ENCODE results near the gene BTN2A1.

Gene BTN2A1

DNA sequence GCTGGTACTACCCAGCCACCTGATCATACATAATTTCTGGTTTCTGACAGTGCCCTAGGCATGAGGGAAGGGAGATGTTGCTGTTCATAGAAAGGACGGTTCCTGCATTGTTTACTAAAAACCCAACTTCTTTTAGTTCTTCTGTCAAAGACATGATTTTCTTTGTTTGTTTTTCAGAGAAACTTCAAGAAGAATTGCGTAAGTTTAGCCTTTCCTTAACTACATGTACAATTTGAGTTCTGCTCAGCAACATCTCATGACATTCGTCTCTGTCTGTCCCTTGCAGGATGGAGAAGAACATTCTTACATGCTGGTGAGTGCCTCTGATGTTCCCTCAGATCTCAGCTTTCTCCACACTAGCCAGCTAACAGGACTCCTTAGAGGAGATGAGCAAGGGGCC, 8.0 kb downstream of the BTN2A1 start:
- FAIRE-seq (no peak), DNase-seq (ENCODE audit: low spot score) (no peak)

DNA sequence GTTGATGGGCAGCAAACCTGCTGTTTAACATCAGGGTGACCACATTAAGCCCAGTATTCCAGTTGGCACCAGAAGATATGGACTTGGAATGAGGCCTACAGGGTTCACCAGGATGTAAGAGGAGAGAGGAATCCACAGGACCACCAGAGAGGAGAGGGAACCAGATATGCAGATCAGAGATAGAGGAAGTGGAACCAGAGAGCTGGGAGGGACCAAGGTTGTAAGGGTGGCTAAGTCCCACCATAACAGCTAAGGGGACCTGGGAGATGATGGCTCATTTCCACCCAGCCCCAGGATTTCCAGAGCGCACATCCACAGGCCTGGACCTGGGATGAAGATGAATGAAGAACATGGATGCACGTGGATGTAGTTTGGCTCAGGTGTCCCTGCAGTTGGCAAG, 11.1 kb downstream of the BTN2A1 start:
- DNase-seq (ENCODE audit: low spot score) (no peak), FAIRE-seq (no peak)

DNA sequence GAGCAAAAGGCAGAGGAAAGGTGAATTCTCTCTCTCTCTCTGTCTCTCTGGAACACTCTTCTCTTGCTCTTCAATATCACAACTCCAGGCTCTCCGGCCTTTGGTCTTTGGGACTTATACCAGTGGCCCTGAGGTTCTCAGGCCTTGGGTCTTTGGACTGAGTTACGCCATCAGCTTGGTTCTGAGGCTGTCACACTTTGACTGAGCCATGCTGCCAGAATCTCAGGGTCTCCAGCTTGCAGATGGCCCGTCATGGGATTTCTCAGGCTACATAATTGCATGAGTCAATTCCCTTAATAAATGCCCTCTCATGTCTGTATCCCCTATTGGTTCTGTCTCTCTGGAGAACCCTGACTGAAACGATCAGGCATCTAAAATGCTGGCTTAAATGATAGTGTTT, 12.9 kb downstream of the BTN2A1 start:
- no peak for DNase-seq (ENCODE audit: low spot score)
- no peak for FAIRE-seq

DNA sequence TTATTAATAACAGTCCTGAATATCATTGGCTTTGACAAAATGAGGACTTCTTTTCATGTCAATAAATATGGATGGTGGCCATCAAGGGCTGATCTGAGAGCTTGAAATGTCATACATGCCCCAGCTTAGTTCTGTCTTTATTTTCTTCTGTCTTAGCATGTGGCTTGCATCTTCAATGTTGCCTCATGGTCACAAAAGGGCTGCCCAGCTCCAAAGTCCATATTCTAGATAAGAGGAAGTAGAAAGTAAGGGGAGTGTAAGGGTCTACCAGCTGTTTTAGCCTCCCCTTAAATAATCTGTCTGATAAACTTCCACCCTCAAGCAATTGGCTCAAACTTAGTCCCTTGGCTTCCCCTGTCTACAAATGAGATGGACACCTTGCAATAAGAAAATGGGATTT, 14.2 kb downstream of the BTN2A1 start:
- DNase-seq (ENCODE audit: low spot score), result no peak
- no peak for FAIRE-seq

DNA sequence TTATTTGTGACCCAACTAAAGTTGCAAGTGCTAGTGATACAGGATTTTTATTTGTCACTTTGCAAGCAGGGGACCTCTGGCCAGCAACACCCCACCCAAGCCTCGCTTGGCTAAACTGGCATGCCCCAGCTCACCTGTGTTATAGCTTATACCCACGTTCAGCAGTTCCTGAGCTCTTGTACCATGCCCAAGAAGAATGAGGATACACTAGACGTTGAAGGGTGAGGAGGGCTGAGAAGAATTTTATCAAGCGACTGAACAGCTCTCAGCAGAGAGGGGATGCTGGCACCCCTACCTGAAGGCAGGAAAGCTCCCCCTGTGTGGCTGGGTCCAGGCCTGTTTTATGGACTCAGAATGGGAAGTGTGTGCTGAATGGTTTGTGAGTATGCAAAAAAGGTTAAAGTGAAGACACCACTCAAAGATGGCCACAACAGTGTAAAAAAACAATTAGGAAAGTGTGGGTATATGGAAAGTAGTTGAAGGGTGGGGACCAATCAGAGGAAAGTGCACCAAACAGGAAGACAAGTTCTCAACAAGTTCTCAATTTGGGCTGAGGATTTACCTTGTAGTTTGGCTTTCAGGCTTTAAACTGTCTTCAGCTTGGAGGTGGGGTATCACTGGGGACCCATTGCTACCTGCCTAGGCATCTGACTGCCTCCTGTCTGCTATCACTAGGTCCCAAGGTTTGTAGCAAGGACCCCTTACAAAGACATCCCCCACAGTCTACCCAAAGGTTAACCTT, 15.0 kb downstream of the BTN2A1 start:
- FAIRE-seq, result no peak

DNA sequence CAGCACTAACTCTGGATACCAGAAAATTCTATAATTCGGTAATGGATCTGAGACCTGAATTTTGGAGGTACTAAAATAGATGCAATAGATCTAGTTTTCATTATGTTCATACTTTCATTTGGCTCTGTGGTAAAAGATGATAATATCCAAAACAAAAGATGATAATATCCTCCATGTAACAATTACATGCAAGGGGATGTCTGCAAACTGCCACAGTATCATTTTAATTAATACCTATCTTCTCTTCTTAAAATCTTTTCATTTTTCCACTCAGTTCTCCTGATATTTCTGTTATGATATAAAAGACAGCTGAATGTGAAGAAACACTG, 15.6 kb downstream of the BTN2A1 start:
- no peak for DNase-seq (ENCODE audit: low spot score)
- FAIRE-seq, result no peak

More for the DNA sequence above, 15.0 kb downstream of the BTN2A1 start:
- no peak for DNase-seq (ENCODE audit: low spot score)

DNA sequence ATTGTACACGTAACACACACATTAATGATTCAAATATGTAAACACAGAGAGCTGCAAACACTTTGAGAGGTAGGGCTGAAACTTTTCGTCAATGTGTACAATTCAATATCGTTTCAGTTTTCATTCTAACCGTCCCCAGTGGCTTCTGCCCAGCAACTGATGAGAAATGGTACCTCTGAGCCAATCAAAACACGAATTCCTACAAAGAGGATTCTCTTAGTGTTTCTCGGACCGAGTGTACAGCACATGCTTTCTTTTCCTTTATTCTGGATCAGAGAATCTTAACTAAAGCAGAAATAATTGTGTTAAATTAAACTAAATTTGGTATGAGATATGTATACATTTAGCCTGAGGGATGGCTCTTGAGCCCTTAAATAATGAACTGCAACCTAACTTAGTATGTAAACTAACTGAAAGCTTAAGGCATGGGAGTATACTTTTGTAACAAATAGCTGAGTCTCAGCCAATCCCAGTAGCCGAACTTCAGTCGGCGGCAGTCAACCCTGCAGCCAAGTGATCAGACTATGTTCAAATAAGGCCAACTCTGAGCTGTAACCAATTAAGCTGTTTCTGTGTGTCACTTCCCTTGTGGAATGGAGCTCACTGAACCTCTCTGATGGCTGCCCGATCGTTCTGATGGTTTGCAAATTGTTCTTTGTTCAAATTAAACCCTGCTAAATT, 16.1 kb downstream of the BTN2A1 start:
- DNase-seq (ENCODE audit: low spot score), result peak; percentile 83
- FAIRE-seq, result no peak

DNA sequence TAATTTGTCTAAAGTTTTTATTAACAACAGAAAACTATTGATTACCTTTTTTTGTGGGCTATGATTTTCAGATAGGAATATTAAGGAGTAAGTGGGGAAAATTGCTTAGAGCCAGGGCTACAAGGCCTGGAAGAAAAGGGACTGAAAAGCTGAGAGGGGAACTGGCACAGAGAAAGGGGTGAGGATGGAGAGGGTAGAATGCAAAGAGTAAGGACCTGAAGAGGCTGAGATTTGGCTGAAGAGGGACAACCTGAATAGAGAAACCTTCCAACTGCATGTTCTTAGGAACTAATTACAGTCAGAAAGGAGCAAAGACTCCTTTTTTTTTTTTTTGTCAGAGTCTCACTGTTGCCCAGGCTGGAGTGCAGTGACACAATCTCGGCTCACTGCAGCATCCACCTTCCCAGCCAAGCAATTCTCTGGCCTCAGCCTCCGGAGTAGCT, 16.7 kb downstream of the BTN2A1 start:
- FAIRE-seq (no peak), DNase-seq (ENCODE audit: low spot score) (no peak)

DNA sequence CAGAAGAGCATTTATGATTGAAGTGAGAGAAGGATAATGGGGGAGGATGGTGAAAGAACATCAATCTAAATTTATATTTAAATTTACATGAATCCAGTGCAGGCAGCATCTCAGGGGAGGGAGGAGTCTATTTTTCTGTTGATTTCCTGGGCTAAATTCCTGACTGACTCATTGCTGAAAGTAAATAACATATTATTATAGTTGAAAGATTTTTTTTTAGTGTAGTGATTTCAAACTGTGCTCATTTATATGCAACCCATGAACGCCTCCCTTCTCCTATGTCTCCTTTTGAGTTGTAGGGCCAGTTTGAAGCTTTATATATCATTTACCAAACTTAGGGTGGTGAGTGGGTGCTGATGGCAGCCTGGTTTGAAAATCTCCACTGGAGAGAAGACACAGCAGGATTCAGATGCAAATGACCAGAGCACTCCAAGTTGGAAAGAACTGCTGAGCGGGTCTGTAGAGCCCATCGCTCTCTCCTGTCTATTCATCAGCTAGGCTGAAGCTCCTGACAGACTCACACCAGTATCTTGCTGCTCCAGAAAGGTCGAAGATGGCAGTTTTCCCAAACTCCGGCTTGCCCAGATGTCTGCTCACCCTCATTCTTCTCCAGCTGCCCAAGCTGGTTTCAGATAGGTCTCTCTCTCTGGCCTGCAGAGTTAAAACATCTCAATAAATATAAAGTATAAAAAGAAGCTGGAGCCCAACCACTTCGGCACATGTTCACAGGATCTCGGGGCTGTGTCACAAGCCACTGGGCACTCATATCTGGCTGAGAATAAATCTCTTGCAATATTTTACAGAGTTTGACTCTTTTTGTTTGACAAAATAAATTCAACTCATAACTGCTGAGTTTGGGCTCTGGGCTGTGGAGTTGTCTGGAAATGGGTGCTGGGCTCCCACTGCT, 18.3 kb downstream of the BTN2A1 start:
- no peak for FAIRE-seq
- DNase-seq (ENCODE audit: low spot score), result no peak

DNA sequence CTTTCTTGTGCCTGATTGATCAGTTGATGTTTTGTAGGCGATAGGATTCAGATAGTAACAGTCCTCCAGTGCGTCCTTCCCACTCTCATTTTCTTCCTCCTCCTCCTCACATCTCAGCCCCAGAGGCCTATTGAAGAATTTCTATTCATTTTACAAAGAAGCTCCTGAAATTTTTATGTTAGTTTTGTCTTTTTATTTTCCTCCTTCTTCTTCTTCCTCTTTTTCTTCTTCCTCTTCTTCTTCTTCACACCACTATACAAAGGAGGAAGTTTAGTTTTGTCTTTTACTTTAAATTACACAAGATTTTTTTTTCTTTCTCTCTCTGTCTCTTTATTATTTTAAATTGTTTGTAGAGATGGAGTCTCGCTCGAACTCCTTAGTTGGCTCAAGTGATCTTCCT, 19.1 kb downstream of the BTN2A1 start:
- FAIRE-seq, result no peak

DNA sequence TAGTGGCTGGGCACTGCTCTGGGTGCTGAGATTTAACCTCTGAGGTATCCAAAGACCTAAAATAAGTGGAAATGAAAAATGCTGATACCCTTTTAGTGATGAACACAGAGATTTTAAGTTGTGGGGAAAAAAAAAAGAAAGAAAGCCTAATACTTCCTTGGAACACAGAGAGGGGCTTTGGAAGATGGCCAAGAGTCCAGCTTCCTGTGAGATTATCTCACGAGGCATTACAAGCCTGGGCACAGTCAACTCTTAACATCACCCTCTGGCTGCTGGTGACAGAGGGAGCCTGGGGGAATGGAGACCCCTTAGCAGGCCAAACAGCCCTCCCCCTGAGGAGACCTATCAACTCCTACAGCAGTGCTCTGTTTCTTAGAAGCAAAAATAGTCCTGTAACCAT, 19.7 kb downstream of the BTN2A1 start:
- FAIRE-seq (no peak), DNase-seq (ENCODE audit: low spot score) (no peak)

More for the DNA sequence above, 19.1 kb downstream of the BTN2A1 start:
- DNase-seq (ENCODE audit: low spot score), result no peak

DNA sequence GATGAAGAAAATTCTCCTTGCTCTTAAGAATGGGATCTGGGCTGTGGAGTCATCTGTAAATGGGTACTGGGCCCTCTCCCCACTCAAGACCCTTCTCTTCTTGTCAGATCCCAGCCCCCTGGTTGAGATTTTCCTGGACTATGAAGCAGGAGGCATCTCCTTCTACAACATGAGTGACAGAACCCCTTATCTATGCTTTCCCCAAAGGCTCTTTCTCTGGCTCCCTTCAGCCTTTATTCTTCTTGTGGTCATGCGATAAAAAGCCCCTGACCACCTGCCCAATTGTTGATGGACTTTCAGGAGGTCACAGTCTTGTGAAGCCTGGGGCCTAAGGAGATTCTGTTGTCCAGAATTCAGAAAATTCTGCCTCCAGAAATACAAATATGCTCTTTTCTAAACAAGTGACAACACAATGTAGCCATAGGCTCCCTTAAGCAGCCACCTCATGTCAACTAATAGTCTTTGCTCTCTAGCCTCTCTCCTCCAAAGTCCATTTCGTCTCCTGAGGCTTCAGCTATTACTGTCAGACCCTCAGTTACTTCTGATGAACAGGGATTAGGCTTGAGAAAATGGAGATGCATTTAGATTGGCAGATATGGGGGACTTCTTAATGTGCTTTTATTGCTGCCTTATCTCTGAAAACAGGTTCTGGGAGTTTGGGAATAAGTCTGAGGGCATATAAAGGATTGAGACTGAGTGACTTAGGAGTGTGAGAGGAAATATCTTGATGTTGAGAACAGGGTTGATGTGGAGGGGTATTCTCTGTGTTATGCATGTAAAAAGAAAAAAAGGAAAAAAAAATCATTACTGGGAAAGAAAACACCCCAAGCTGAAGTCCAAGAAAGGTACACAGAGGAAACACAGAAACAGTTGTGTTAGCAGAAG, 20.6 kb downstream of the BTN2A1 start:
- FAIRE-seq (no peak), DNase-seq (ENCODE audit: low spot score) (no peak)

DNA sequence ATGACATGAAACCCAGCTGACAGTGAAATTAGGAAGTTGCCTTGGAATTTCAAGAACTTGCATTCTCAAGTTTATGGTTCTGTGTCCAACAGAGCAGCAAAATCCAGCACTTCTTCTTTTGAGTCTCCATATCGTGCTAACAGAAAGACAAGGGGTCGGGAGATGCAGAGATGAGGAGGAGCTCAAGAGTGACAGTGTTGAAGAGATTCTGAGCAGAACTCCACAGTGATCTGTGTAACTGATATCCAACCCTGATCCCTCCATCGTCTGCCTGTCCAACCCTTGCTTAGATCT, 21.2 kb downstream of the BTN2A1 start:
- FAIRE-seq (no peak), DNase-seq (ENCODE audit: low spot score) (no peak)

DNA sequence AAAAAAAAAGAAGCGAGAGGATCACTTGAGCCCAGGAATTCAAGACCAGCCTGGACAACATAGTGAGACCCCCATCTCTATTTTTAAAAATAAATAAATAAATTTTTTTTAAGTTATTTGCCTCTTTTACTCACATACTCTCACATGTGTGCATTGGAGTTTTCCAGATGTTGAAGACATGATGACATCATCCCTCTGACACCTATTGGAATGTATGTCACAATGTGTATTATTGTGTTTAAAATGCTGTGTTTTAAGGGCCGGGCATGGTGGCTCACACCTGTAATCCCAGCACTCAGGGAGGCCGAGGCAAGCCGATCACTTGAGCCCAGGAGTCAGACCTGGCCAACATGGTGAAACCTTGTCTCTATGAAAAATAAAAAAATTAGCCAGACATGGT, 24.6 kb downstream of the BTN2A1 start:
- FAIRE-seq, result no peak
- DNase-seq (ENCODE audit: low spot score), result no peak

DNA sequence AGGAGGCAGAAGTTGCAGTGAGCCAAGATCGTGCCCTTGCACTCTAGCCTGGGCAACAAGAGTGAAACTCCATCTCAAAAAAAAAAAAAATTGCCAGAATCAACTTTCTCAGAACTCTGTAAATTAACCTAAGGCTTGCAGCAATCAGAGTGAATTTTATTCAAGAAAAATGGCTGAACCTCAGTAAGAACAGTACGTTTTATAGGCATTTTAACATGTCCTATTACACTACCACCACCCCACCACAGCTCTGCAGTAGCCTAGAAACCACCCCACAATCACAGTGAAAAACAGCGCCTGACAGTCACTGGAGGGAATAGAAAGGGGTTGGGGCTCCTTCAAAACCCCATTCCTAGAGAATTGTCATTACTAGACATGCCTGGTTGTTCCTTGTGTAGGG, 26.0 kb downstream of the BTN2A1 start:
- FAIRE-seq (no peak), DNase-seq (ENCODE audit: low spot score) (no peak)

DNA sequence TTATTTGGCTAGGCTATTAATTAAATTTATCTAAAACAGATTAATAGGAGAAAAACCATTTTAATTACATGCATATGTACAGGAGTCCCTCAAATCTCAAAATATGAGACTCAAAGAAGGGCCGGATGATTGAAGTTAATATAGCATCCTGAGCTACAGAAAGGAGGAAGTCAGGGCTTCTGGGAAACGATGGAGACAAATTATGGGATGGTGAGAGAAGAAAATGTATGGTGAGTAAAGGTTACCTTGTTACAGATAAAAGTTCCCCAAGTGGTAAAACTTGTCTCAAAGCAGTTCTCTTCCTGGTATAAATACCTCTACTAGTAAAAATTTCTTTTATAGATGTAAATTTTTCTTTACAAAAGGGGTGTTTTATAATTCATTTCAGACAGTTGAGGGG, 26.4 kb downstream of the BTN2A1 start:
- FAIRE-seq (no peak), DNase-seq (ENCODE audit: low spot score) (no peak)

DNA sequence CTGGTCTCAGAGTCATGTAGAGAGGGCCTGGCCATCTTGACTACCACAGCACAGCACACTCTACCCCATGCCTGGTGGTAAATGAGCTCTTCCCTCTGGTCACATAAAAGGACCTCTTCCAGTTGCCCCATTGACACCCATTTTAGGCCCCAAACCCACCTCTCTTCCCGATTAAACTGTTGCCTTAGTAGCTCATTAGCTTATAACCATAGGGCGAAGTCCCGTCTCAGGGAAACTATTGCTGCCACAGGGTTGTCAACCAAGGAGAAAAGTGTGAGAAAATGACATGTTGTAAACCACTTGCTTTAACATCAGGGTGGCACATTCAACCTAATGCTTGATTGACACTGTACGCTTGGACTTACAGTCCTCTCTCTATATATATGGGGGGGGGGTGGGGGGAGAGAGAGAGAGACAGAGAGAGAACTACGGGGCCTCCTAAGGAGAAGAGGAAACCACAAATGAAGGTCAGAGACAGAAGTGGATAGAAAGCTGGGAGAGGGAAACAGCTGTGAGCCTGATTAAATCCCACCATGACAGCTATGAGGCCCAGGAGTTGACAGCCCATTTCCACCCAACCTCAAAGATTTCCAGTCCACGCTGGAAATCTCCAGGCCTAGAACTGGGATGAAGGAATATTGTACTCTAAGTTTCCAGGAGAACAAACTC, 27.5 kb downstream of the BTN2A1 start:
- FAIRE-seq (no peak), DNase-seq (ENCODE audit: low spot score) (no peak)

DNA sequence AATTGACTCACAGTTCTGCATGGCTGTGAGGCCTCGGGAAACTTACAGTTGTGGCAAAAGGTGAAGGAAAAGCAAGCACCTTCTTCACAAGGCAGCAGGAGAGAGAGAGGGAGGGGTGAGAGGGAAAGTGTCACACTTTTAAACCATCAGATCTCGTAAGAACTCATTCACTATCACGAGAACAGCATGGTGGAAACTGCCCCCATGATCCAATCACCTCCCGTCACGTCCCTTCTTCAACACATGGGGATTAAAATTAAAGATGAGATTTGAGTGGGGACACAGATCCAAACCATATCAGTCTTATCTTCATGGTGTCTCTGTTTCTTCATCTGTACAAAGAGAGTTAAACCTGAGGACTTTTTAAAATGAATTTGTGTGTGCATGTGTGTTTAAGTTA, 28.6 kb downstream of the BTN2A1 start:
- FAIRE-seq (no peak), DNase-seq (ENCODE audit: low spot score) (no peak)

DNA sequence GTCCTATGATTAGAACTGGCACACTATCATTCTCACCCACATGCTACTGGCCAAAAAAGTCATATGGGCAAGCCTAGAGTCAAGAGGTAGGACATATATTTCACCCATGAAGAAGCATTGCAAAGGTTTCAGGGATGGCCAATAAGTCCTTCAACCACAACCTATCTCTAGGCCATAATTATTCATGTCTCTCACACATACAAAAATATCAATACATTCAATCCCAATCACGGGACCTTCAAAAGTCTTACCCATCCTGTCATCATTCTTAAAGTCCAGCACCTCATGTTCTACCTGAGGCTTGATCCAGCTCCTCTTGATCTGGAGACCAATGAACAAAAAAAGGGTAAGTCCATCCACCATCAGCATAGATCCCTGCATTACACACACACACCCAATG, 29.7 kb downstream of the BTN2A1 start:
- FAIRE-seq, result no peak

DNA sequence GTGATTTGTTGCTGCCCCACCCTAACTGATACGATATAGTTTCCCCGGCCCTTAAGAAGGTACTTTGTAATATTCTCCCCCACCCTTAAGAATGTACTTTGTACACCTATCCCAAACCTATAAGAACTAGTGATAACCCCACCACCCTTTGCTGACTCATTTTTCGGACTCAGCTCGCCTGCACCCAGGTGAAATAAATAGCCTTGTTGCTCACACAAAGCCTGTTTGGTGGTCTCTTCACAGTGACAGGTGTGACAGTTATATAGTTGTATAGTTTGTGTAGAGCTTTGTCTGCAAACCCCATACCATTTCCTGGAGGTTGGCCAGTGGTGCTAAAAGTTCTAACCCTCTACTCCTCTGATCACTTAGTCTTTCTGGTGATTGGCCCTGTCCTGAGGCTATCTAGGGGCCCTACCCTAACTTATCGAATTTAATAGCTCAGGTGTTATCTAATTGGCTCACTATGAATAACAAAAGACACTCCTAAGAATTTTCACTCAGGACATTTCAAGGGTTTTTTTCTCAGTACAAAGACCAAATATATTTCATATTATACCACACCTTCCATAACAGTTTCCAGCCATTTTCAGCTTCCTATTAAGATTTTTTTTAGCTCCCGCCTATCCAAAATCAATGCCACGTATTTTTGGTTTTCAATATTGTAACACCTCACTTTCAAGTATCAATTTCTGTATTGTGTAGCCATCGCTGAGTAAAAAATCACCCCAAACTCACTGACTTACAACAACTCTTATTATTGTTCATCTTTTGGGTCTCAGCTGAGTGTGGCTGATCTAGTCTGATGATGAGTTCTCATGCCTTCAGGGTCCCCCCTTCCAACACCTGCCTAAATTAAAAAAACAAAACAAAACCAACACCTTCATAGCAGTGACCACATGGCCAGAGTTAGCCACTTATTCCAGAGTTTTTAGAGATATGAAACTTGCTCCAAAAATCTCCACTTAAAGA, 32.5 kb downstream of the BTN2A1 start:
- no peak for DNase-seq (ENCODE audit: low spot score)

More for the DNA sequence above, 29.7 kb downstream of the BTN2A1 start:
- no peak for DNase-seq (ENCODE audit: low spot score)

More for the DNA sequence above, 32.5 kb downstream of the BTN2A1 start:
- FAIRE-seq, result no peak
